Tibial nerve (tissue), 4 donors: ENCODE data around the gene FASTKD2.

ENCODE experiments used
- EP300 ChIP-seq, 2 donors: sonication (generic); formaldehyde crosslinking; IDR thresholded peaks; one replicate each; pipeline ENCODE4 v1.6.1; 2017; ENCODE audit warnings: antibody characterized with exemption in 2 of 2, mild to moderate bottlenecking in 1 of 2
- POLR2A ChIP-seq, 2 donors: fragments of 450-650 bp; IDR thresholded peaks; one replicate each; pipeline ENCODE4 v1.6.1; 2017; ENCODE audit warnings: antibody characterized with exemption in 2 of 2, mild to moderate bottlenecking in 2 of 2, moderate library complexity in 2 of 2
- TF ChIP-seq, protein P1 (sequence below), 5 experiments: fragments of 200-600 bp in 3 of 5; fragments of 450-650 bp in 2 of 5; sonication (generic) in 3 of 5; IDR thresholded peaks; one replicate each; pipeline ENCODE4 v1.5.1; 2016 to 2019; ENCODE audit warnings: antibody characterized with exemption in 5 of 5, mild to moderate bottlenecking in 3 of 5, moderate library complexity in 2 of 5

DNA sequence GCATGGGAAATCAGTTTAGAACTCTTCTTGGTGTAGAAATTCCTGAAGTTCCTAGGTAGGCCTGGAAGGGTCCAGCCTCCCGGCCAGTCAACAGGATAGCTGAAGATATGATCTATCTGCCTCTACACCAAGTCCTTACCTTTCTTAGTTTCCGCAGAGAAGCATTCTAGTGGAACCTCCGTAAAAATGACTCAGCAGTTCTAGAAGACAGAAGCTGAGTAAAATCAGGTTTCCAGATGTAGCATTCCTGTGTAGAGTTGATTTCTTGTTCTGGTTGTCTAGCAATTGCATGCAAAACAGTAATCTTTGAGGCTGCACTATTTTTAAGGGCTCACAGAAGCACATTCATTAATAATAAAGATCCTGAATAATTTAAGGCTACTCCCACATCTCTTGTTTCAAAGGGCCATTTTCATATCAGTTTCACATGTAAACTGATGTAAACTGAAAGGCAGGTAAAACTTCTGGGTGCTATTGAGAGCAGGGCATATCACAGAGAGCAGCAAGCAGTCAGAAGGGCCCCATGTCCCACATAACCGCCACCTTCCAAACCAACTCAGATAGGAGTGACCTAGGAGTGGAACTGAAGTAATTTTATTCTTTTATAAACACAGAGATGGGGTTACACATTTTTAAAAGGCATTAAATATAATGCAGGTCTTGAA lies 44.0 kb upstream of the FASTKD2 start:
- TF ChIP-seq, protein P1, sequence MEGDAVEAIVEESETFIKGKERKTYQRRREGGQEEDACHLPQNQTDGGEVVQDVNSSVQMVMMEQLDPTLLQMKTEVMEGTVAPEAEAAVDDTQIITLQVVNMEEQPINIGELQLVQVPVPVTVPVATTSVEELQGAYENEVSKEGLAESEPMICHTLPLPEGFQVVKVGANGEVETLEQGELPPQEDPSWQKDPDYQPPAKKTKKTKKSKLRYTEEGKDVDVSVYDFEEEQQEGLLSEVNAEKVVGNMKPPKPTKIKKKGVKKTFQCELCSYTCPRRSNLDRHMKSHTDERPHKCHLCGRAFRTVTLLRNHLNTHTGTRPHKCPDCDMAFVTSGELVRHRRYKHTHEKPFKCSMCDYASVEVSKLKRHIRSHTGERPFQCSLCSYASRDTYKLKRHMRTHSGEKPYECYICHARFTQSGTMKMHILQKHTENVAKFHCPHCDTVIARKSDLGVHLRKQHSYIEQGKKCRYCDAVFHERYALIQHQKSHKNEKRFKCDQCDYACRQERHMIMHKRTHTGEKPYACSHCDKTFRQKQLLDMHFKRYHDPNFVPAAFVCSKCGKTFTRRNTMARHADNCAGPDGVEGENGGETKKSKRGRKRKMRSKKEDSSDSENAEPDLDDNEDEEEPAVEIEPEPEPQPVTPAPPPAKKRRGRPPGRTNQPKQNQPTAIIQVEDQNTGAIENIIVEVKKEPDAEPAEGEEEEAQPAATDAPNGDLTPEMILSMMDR (IDR thresholded peaks at IDR 0.05): no peak
- TF ChIP-seq POLR2A (IDR thresholded peaks at IDR 0.05): no peak
- TF ChIP-seq EP300 (IDR thresholded peaks at IDR 0.05): no peak
